Fibroblast of lung (primary cell): ENCODE data around the gene TAB3.
A peak's percentile ranks its signal among the peaks of the same experiment; 100 is the strongest.

ENCODE experiments used
- CTCF ChIP-seq, 2 donors: IDR thresholded peaks in 1 of 2; conservative IDR thresholded peaks in 1 of 2; 1 replicate in 1 of 2; 2 replicates in 1 of 2; pipeline ENCODE4 v1.5.1; 2011 to 2012; ENCODE audit warnings: low read length in 2 of 2, control low read depth in 1 of 2, inconsistent platforms in 1 of 2, low read depth in 1 of 2, mild to moderate bottlenecking in 1 of 2
- EZH2 ChIP-seq: IDR thresholded peaks from 2 replicates; pipeline ENCODE4 v1.5.1; 2012; ENCODE audit warnings: low read length, control low read depth, mild to moderate bottlenecking; ENCODE audit errors: missing control alignments

- TF ChIP-seq CTCF (conservative IDR thresholded peaks at IDR 0.05 in 1 of 2, IDR thresholded peaks at IDR 0.05 in 1 of 2; ENCODE audit: low read depth in 1 of 2, low read length in 2 of 2): peak in 1 of 2 donors; percentile 10
- TF ChIP-seq EZH2: no peak
These were observed 24.0 kb downstream of the TAB3 start for GRCh38 chrX:30865015-30865414.
